Measurements from ENCODE around the gene FHOD3. TPM values are rescaled to one million over a fixed set of nuclear protein-coding genes. Genes with fewer than 3 reads are reported as not detected.
A peak's percentile ranks its signal among the peaks of the same experiment; 100 is the strongest.

FHOD3 gene
- total and polyA plus RNA-seq, 9 of the 15 experiments (the other 6 are each of a cell fraction or from before 2014, with no cell fraction given), result 0.11 TPM; not detected in 8

GRCh38 chr18:36813824-36814223, 516.3 kb downstream of the FHOD3 start (continued):
- TF ChIP-seq USF2 (CRISPR knock-in tag; IDR thresholded peaks at IDR 0.05) (peak; percentile 36; the same call in 1 of the 2 replicates), TBP (optimal IDR thresholded peaks at IDR 0.05; ENCODE audit: low read depth, low read length) (peak; percentile 21), ARID1B (IDR thresholded peaks at IDR 0.05) (peak; percentile 66), RB1 (IDR thresholded peaks at IDR 0.05; ENCODE audit: low read depth) (no peak), ZNF695 (CRISPR knock-in tag; IDR thresholded peaks at IDR 0.05) (no peak), DPF2 (IDR thresholded peaks at IDR 0.05) (peak; percentile 47), FOS (IDR thresholded peaks at IDR 0.05; ENCODE audit: extremely low read depth, insufficient read length) (no peak), CBFA2T2 (conservative IDR thresholded peaks at IDR 0.05) (peak; percentile 70), ZBTB11 (CRISPR knock-in tag; IDR thresholded peaks at IDR 0.05) (no peak), MTA2 (IDR thresholded peaks at IDR 0.05; ENCODE audit: low read depth) (0 out of 2 replicates have a peak, but pooled peaks have one; percentile 38), PCBP1 (IDR thresholded peaks at IDR 0.05; ENCODE audit: low read depth, low read length, poor library complexity, severe bottlenecking) (no peak)

Measured in K562 (cell line).